ENCODE data around the gene OGFOD3. TPM values are rescaled to one million over a fixed set of nuclear protein-coding genes. Genes with fewer than 3 reads are reported as not detected.
"Not testable (repeated sequence)": the region's sequence is repeated elsewhere in the genome, so short reads cannot be mapped to it uniquely, and the experiment has no call there.

The OGFOD3 gene
- total RNA-seq, 2 experiments from 2014 or later: 24.4 to 27.4 TPM

- H3K27ac Mint-ChIP-seq; POLR2A ChIA-PET; H3K27me3 Mint-ChIP-seq; H3K36me3 Mint-ChIP-seq; ATAC-seq (ENCODE audit: low read depth); H3K4me3 Mint-ChIP-seq; H3K9me3 Mint-ChIP-seq; DNase-seq; H3K4me1 Mint-ChIP-seq: not testable (repeated sequence)
Measured at GRCh38 chr17:82359451-82360074, 58.8 kb downstream of the OGFOD3 start.

GRCh38 chr17:82358465-82359350 is 59.7 kb downstream of the OGFOD3 start, which contains the start of gene TEX19:
TSS of gene TEX19 (plus strand) at chr17:82359247. CDS start at chr17:82362151, 2,904 bp downstream.
- ATAC-seq (ENCODE audit: low read depth) (peak; percentile 50), DNase-seq (no peak)
- no peaks in the 10 kb centered on the region for H3K9me3 Mint-ChIP-seq
- H3K27ac Mint-ChIP-seq: peak within 1 kb of the TSS; percentile 46
- no peaks in the 10 kb centered on the region for H3K36me3 Mint-ChIP-seq
- H3K4me3 Mint-ChIP-seq: no peak within 1 kb of the TSS
- peaks cover 8% of the 10 kb centered on the region for H3K27me3 Mint-ChIP-seq
- POLR2A ChIA-PET: no interaction called here
- peaks cover 6% of the 10 kb centered on the region for H3K4me1 Mint-ChIP-seq

GRCh38 chr17:82357394-82357793 is 61.0 kb downstream of the OGFOD3 start:
- POLR2A ChIA-PET: no interaction called here
- H3K27ac Mint-ChIP-seq: no peak overlapping the region
- H3K4me1 Mint-ChIP-seq: peaks cover 6% of the 10 kb centered on the region
- H3K9me3 Mint-ChIP-seq: no peaks in the 10 kb centered on the region
- H3K36me3 Mint-ChIP-seq: no peaks in the 10 kb centered on the region
- ATAC-seq (ENCODE audit: low read depth) (no peak), DNase-seq (no peak)
- peaks cover 8% of the 10 kb centered on the region for H3K27me3 Mint-ChIP-seq
- no peak overlapping the region for H3K4me3 Mint-ChIP-seq

- H3K4me3 Mint-ChIP-seq: no peak overlapping the region
- H3K36me3 Mint-ChIP-seq: no peaks in the 10 kb centered on the region
- H3K9me3 Mint-ChIP-seq: no peaks in the 10 kb centered on the region
- H3K4me1 Mint-ChIP-seq: peaks cover 8% of the 10 kb centered on the region
- no peak overlapping the region for H3K27ac Mint-ChIP-seq
- ATAC-seq (ENCODE audit: low read depth) (no peak), DNase-seq (no peak)
- POLR2A ChIA-PET: no interaction called here
- peaks cover 8% of the 10 kb centered on the region for H3K27me3 Mint-ChIP-seq
Measured at GRCh38 chr17:82356845-82357355, 61.5 kb downstream of the OGFOD3 start.

- H3K27ac Mint-ChIP-seq: no peak overlapping the region
- no peak overlapping the region for H3K4me3 Mint-ChIP-seq
- H3K36me3 Mint-ChIP-seq: no peaks in the 10 kb centered on the region
- ATAC-seq (ENCODE audit: low read depth) (no peak), DNase-seq (no peak)
- H3K9me3 Mint-ChIP-seq: no peaks in the 10 kb centered on the region
- H3K27me3 Mint-ChIP-seq: peaks cover 8% of the 10 kb centered on the region
- POLR2A ChIA-PET: no interaction called here
- H3K4me1 Mint-ChIP-seq: peaks cover 8% of the 10 kb centered on the region
Measured at GRCh38 chr17:82355770-82356427, 62.5 kb downstream of the OGFOD3 start.

GRCh38 chr17:82354804-82355308 is 63.5 kb downstream of the OGFOD3 start:
- H3K36me3 Mint-ChIP-seq: no peaks in the 10 kb centered on the region
- no peak for DNase-seq
- H3K27me3 Mint-ChIP-seq: peaks cover 10% of the 10 kb centered on the region
- no peak overlapping the region for H3K27ac Mint-ChIP-seq
- peaks cover 8% of the 10 kb centered on the region for H3K4me1 Mint-ChIP-seq
- no peaks in the 10 kb centered on the region for H3K9me3 Mint-ChIP-seq
- no peak overlapping the region for H3K4me3 Mint-ChIP-seq
- ATAC-seq (ENCODE audit: low read depth): no peak
- POLR2A ChIA-PET: no interaction called here

GRCh38 chr17:82353484-82353883 is 64.9 kb downstream of the OGFOD3 start:
- peaks cover 12% of the 10 kb centered on the region for H3K27me3 Mint-ChIP-seq
- no peaks in the 10 kb centered on the region for H3K9me3 Mint-ChIP-seq
- no peak overlapping the region for H3K4me3 Mint-ChIP-seq
- POLR2A ChIA-PET: no interaction called here
- peaks cover 5% of the 10 kb centered on the region for H3K4me1 Mint-ChIP-seq
- DNase-seq: no peak
- no peaks in the 10 kb centered on the region for H3K36me3 Mint-ChIP-seq
- no peak for ATAC-seq (ENCODE audit: low read depth)
- H3K27ac Mint-ChIP-seq: no peak overlapping the region

GRCh38 chr17:82351713-82352488 is 66.5 kb downstream of the OGFOD3 start:
- H3K36me3 Mint-ChIP-seq: no peaks in the 10 kb centered on the region
- POLR2A ChIA-PET: no interaction called here
- H3K4me1 Mint-ChIP-seq: peaks cover 2% of the 10 kb centered on the region
- no peaks in the 10 kb centered on the region for H3K9me3 Mint-ChIP-seq
- no peak overlapping the region for H3K27ac Mint-ChIP-seq
- H3K4me3 Mint-ChIP-seq: no peak overlapping the region
- ATAC-seq (ENCODE audit: low read depth): peak; percentile 83
- DNase-seq: peak; percentile 79
- H3K27me3 Mint-ChIP-seq: peaks cover 11% of the 10 kb centered on the region

GRCh38 chr17:82351254-82351712 is 67.1 kb downstream of the OGFOD3 start:
- Mint-ChIP-seq H3K9me3 (no peaks in the 10 kb centered on the region), H3K4me3 (no peak overlapping the region), H3K27me3 (peaks cover 15% of the 10 kb centered on the region), H3K36me3 (no peaks in the 10 kb centered on the region), H3K27ac (no peak overlapping the region), H3K4me1 (peaks cover 7% of the 10 kb centered on the region)
- no peak for ATAC-seq (ENCODE audit: low read depth)
- DNase-seq: no peak
- POLR2A ChIA-PET: no interaction called here

- Mint-ChIP-seq H3K27me3 (peaks cover 11% of the 10 kb centered on the region), H3K4me1 (peaks cover 7% of the 10 kb centered on the region), H3K36me3 (no peaks in the 10 kb centered on the region), H3K4me3 (no peak overlapping the region), H3K9me3 (no peaks in the 10 kb centered on the region), H3K27ac (no peak overlapping the region)
- ATAC-seq (ENCODE audit: low read depth) (no peak), DNase-seq (peak; percentile 57)
- POLR2A ChIA-PET: no interaction called here
Measured at GRCh38 chr17:82350182-82351030, 68.0 kb downstream of the OGFOD3 start.

GRCh38 chr17:82349287-82349701 is 69.1 kb downstream of the OGFOD3 start:
- DNase-seq (no peak), ATAC-seq (ENCODE audit: low read depth) (no peak)
- no peaks in the 10 kb centered on the region for H3K36me3 Mint-ChIP-seq
- peaks cover 11% of the 10 kb centered on the region for H3K27me3 Mint-ChIP-seq
- peaks cover 7% of the 10 kb centered on the region for H3K4me1 Mint-ChIP-seq
- no peak overlapping the region for H3K27ac Mint-ChIP-seq
- POLR2A ChIA-PET: no interaction called here
- H3K4me3 Mint-ChIP-seq: no peak overlapping the region
- H3K9me3 Mint-ChIP-seq: no peaks in the 10 kb centered on the region

GRCh38 chr17:82348866-82349265 is 69.5 kb downstream of the OGFOD3 start:
- POLR2A ChIA-PET: no interaction called here
- no peaks in the 10 kb centered on the region for H3K36me3 Mint-ChIP-seq
- no peak overlapping the region for H3K27ac Mint-ChIP-seq
- peaks cover 7% of the 10 kb centered on the region for H3K4me1 Mint-ChIP-seq
- DNase-seq (no peak), ATAC-seq (ENCODE audit: low read depth) (no peak)
- H3K9me3 Mint-ChIP-seq: no peaks in the 10 kb centered on the region
- H3K27me3 Mint-ChIP-seq: peaks cover 11% of the 10 kb centered on the region
- no peak overlapping the region for H3K4me3 Mint-ChIP-seq

Data from activated naive CD8-positive, alpha-beta T cell treated with anti-CD3 and anti-CD28 coated beads, Interleukin-2, amount 10 ng/mL, durations not matched to agents 7 days and 5 days (primary cell).